Lower leg skin (tissue), 3 donors: Measurements from ENCODE around the gene MAN2A2.

Experiments
- CTCF ChIP-seq, 3 donors: fragments of 450-650 bp; IDR thresholded peaks; one replicate each; pipeline ENCODE4 v1.5.1; 2016; ENCODE audit warnings: antibody characterized with exemption in 3 of 3, mild to moderate bottlenecking in 3 of 3, moderate library complexity in 2 of 3
- POLR2A ChIP-seq, 2 donors: fragments of 450-650 bp; IDR thresholded peaks; one replicate each; pipeline ENCODE4 v1.6.1; 2016 to 2017; ENCODE audit warnings: antibody characterized with exemption in 2 of 2, mild to moderate bottlenecking in 1 of 2, moderate library complexity in 1 of 2

GRCh38 chr15:90892023-90892422, 11.1 kb upstream of the MAN2A2 start:
- TF ChIP-seq POLR2A (IDR thresholded peaks at IDR 0.05), result no peak
- no peak for TF ChIP-seq CTCF (IDR thresholded peaks at IDR 0.05)
